ENCODE data around the gene VSX1.

DNA sequence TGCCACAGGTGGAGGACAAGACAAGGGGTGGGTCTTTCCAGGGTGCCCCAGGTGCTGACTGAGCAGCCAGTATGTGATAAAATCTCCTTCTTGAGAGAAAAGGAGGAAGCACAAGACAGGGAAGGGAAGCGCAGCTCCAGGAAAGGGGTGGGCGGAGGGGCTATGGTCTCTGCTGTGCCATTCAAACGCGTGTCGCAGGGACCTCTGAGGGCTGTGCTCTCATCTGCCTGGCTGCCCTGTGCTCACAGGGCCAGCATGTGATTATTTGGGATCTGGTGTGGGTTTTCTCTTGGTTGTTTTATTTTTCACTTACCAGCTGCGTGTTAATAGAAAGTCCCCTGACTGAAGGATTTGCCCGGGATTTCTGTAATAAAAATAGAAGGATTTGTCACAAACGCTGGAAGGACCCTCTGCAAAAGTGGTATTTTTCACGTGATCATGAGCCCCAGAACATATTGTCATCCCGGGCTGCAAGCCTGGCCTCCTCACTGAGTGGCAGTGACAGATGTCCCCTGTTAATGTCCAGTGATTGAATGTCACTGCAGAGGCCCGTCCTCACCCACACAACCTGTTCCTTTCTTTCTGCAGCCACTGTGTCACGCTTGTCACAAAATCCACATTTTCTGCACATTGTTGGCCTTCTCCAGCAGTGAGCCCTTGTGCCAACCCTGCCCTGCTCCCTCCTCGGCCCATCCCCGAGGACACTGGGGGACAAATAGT is 35.0 kb upstream of the VSX1 start:
- TF ChIP-seq, protein P1, sequence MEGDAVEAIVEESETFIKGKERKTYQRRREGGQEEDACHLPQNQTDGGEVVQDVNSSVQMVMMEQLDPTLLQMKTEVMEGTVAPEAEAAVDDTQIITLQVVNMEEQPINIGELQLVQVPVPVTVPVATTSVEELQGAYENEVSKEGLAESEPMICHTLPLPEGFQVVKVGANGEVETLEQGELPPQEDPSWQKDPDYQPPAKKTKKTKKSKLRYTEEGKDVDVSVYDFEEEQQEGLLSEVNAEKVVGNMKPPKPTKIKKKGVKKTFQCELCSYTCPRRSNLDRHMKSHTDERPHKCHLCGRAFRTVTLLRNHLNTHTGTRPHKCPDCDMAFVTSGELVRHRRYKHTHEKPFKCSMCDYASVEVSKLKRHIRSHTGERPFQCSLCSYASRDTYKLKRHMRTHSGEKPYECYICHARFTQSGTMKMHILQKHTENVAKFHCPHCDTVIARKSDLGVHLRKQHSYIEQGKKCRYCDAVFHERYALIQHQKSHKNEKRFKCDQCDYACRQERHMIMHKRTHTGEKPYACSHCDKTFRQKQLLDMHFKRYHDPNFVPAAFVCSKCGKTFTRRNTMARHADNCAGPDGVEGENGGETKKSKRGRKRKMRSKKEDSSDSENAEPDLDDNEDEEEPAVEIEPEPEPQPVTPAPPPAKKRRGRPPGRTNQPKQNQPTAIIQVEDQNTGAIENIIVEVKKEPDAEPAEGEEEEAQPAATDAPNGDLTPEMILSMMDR (IDR thresholded peaks at IDR 0.05): no peak
- TF ChIP-seq POLR2AphosphoS5 (IDR thresholded peaks at IDR 0.05): no peak
- no peak for TF ChIP-seq POLR2A (IDR thresholded peaks at IDR 0.05)

All from sigmoid colon (tissue), 4 donors.